Measurements from ENCODE around the gene UBQLN4. TPM values are rescaled to one million over a fixed set of nuclear protein-coding genes. Genes with fewer than 3 reads are reported as not detected.

Gene UBQLN4
- total RNA-seq, 2 experiments from 2014 or later, result 30.8 to 34.0 TPM

GRCh38 chr1:156067262-156067661 lies 13.7 kb upstream of the UBQLN4 start:
- Mint-ChIP-seq H3K36me3 (ENCODE audit: low read depth) (no peaks in the 10 kb centered on the region), H3K4me1 (peaks cover 16% of the 10 kb centered on the region), H3K4me3 (no peak overlapping the region), H3K9me3 (no peaks in the 10 kb centered on the region), H3K27me3 (peaks cover 2% of the 10 kb centered on the region), H3K27ac (no peak overlapping the region)
- CTCF ChIA-PET, result interaction anchor here (0.6 to 3.1 kb wide), 16 partner anchors 8 to 259 kb away, joined by 3 to 14 read pairs (median 4); partner anchors contain the start of gene KHDC4
- no peak for DNase-seq
- POLR2A ChIA-PET, result no interaction called here

GRCh38 chr1:156065871-156066270 lies 12.3 kb upstream of the UBQLN4 start:
- Mint-ChIP-seq H3K27me3 (no peaks in the 10 kb centered on the region), H3K4me1 (peaks cover 16% of the 10 kb centered on the region), H3K27ac (no peak overlapping the region), H3K36me3 (ENCODE audit: low read depth) (no peaks in the 10 kb centered on the region), H3K4me3 (no peak overlapping the region), H3K9me3 (no peaks in the 10 kb centered on the region)
- ChIA-PET POLR2A (no interaction called here), CTCF (interaction anchor here (0.5 to 3.1 kb wide), 39 partner anchors 9 to 893 kb away, joined by 3 to 14 read pairs (median 4); partner anchors contain the start of genes KHDC4, KRTCAP2 and SMG5)
- DNase-seq, result no peak

- POLR2A ChIA-PET, result no interaction called here
- Mint-ChIP-seq H3K4me1 (peaks cover 16% of the 10 kb centered on the region), H3K4me3 (no peak overlapping the region), H3K27me3 (no peaks in the 10 kb centered on the region), H3K27ac (no peak overlapping the region), H3K9me3 (no peaks in the 10 kb centered on the region), H3K36me3 (ENCODE audit: low read depth) (no peaks in the 10 kb centered on the region)
- DNase-seq, result no peak
- CTCF ChIA-PET, result interaction anchor here (0.9 to 3.1 kb wide), 12 partner anchors 13 to 76 kb away, joined by 3 to 12 read pairs (median 4); no protein-coding TSS in a partner anchor
These were observed 11.6 kb upstream of the UBQLN4 start for GRCh38 chr1:156065212-156065611.

DNA sequence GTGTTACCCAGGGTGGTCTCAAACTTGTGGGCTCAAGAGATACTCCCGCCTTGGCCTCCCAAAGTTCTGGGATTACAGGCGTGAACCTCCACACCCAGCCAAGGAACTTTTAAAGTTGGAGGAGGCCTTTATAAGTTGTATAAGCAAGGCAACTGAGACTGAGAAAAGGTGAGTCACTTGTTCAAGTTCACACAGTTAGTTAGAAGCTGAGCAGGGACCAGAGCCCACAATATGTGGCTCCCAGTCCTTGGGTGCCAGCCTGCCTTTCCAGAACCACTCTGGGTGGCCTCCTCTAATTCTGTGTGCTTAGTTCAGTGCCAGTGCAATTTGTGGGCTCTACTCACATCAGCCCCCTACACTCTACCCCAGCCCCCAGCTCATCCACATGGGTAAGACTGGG lies 11.0 kb upstream of the UBQLN4 start:
- CTCF ChIA-PET, result interaction anchor here (0.9 to 3.1 kb wide), 7 partner anchors 9 to 75 kb away, joined by 3 to 12 read pairs (median 3); no protein-coding TSS in a partner anchor
- no peaks in the 10 kb centered on the region for H3K9me3 Mint-ChIP-seq
- no peak overlapping the region for H3K27ac Mint-ChIP-seq
- no peaks in the 10 kb centered on the region for H3K36me3 Mint-ChIP-seq (ENCODE audit: low read depth)
- H3K27me3 Mint-ChIP-seq, result no peaks in the 10 kb centered on the region
- DNase-seq, result no peak
- POLR2A ChIA-PET, result no interaction called here
- no peak overlapping the region for H3K4me3 Mint-ChIP-seq
- H3K4me1 Mint-ChIP-seq, result peaks cover 16% of the 10 kb centered on the region

GRCh38 chr1:156063997-156064285 lies 10.3 kb upstream of the UBQLN4 start:
- CTCF ChIA-PET, result interaction anchor here (0.7 to 1.6 kb wide), 4 partner anchors 8 to 26 kb away, joined by 3 to 5 read pairs (median 3); no protein-coding TSS in a partner anchor
- no peak overlapping the region for H3K27ac Mint-ChIP-seq
- DNase-seq, result no peak
- H3K4me1 Mint-ChIP-seq, result peaks cover 16% of the 10 kb centered on the region
- POLR2A ChIA-PET, result no interaction called here
- no peaks in the 10 kb centered on the region for H3K9me3 Mint-ChIP-seq
- no peaks in the 10 kb centered on the region for H3K36me3 Mint-ChIP-seq (ENCODE audit: low read depth)
- no peak overlapping the region for H3K4me3 Mint-ChIP-seq
- H3K27me3 Mint-ChIP-seq, result no peaks in the 10 kb centered on the region

GRCh38 chr1:156062189-156062588 lies 8.6 kb upstream of the UBQLN4 start:
- ChIA-PET POLR2A (no interaction called here), CTCF (interaction anchor here (0.7 kb wide), 1 partner anchor 37 kb away, joined by 3 read pairs; no protein-coding TSS in a partner anchor)
- H3K27me3 Mint-ChIP-seq, result no peaks in the 10 kb centered on the region
- no peaks in the 10 kb centered on the region for H3K9me3 Mint-ChIP-seq
- no peak overlapping the region for H3K4me3 Mint-ChIP-seq
- H3K36me3 Mint-ChIP-seq (ENCODE audit: low read depth), result peaks cover 3% of the 10 kb centered on the region
- H3K4me1 Mint-ChIP-seq, result peaks cover 18% of the 10 kb centered on the region
- no peak overlapping the region for H3K27ac Mint-ChIP-seq
- no peak for DNase-seq

- peaks cover 15% of the 10 kb centered on the region for H3K4me1 Mint-ChIP-seq
- CTCF ChIA-PET, result interaction anchor here (0.5 kb wide), 1 partner anchor 1441 kb away, joined by 3 read pairs; no protein-coding TSS in a partner anchor
- H3K4me3 Mint-ChIP-seq, result no peak within 1 kb of the TSS
- no peaks in the 10 kb centered on the region for H3K9me3 Mint-ChIP-seq
- POLR2A ChIA-PET, result no interaction called here
- peak within 1 kb of the TSS; percentile 76 for H3K27ac Mint-ChIP-seq
- DNase-seq, result no peak
- H3K27me3 Mint-ChIP-seq, result no peaks in the 10 kb centered on the region
- H3K36me3 Mint-ChIP-seq (ENCODE audit: low read depth), result peaks cover 9% of the 10 kb centered on the region
These were observed 7.5 kb upstream of the UBQLN4 start, which contains the start of gene RAB25 for GRCh38 chr1:156060937-156061636. TSS of gene RAB25 (plus strand) at chr1:156061160. CDS start at chr1:156061401, 241 bp downstream.

- Mint-ChIP-seq H3K9me3 (no peaks in the 10 kb centered on the region), H3K27ac (no peak overlapping the region), H3K4me3 (no peak overlapping the region), H3K4me1 (peaks cover 27% of the 10 kb centered on the region), H3K27me3 (no peaks in the 10 kb centered on the region), H3K36me3 (ENCODE audit: low read depth) (peaks cover 9% of the 10 kb centered on the region)
- ChIA-PET POLR2A (no interaction called here), CTCF (interaction anchor here (0.8 to 1.3 kb wide), 2 partner anchors 8 to 10 kb away, joined by 3 to 6 read pairs; no protein-coding TSS in a partner anchor)
- DNase-seq, result no peak
These were observed 2.8 kb upstream of the UBQLN4 start for GRCh38 chr1:156056326-156056849.

DNA sequence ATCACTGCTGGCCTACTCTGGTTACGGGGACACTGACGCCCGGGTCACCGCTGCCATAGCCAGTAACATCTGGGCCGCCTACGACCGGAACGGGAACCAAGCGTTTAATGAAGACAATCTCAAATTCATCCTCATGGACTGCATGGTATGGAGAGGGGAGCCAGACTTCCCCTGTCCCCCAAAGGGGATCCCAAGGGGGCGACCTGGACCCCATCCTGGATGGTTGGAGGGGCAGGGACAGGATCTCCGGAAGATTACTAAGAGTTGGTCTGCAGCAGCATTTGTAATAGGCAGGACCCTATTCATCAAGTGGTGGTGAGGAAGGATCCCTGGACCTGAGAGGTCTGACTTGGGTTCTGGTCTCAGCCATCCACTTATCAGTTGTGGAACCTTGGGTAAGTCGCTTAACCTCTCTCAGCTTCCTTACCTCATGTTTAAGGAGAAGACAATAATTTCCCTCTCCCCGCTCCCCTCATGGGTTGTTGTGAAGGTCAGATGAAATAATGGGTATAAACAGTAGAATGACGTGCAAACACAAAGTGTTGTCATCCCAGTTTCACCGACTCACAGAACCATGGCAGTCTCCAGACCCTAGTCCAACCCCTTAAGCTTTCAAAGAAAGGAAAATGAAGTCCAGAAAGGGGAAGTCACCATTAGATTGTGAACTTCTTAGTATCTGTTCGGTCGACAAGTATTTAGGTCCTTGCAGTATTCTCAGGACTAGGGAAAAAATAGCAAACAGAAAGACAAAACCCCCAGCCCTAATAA lies 1.9 kb upstream of the UBQLN4 start:
- DNase-seq, result no peak
- H3K9me3 Mint-ChIP-seq, result no peaks in the 10 kb centered on the region
- no peaks in the 10 kb centered on the region for H3K27me3 Mint-ChIP-seq
- H3K36me3 Mint-ChIP-seq (ENCODE audit: low read depth), result peaks cover 9% of the 10 kb centered on the region
- CTCF ChIA-PET, result interaction anchor here (0.8 kb wide), 1 partner anchor 9 kb away, joined by 3 read pairs; no protein-coding TSS in a partner anchor
- peaks cover 27% of the 10 kb centered on the region for H3K4me1 Mint-ChIP-seq
- POLR2A ChIA-PET, result no interaction called here
- H3K4me3 Mint-ChIP-seq, result peak overlapping the region; percentile 81
- peak overlapping the region; percentile 89 for H3K27ac Mint-ChIP-seq

GRCh38 chr1:156054500-156055280 lies 1.1 kb upstream of the UBQLN4 start, which contains the start of gene LAMTOR2:
TSS of gene LAMTOR2 (plus strand) at chr1:156054782. CDS start at chr1:156054890, 108 bp downstream.
- DNase-seq, result peak; percentile 98
- H3K9me3 Mint-ChIP-seq, result no peaks in the 10 kb centered on the region
- H3K4me1 Mint-ChIP-seq, result peaks cover 27% of the 10 kb centered on the region
- POLR2A ChIA-PET, result no interaction called here
- H3K27ac Mint-ChIP-seq, result peak within 1 kb of the TSS; percentile 89
- CTCF ChIA-PET, result interaction anchor here (0.5 to 1.5 kb wide), 4 partner anchors 29 to 244 kb away, joined by 3 to 6 read pairs (median 4); no protein-coding TSS in a partner anchor
- H3K4me3 Mint-ChIP-seq, result peak within 1 kb of the TSS; percentile 88
- peaks cover 10% of the 10 kb centered on the region for H3K36me3 Mint-ChIP-seq (ENCODE audit: low read depth)
- H3K27me3 Mint-ChIP-seq, result no peaks in the 10 kb centered on the region

GRCh38 chr1:156052862-156053767 lies 483 bp downstream of the UBQLN4 start:
- DNase-seq, result peak; percentile 75
- ChIA-PET POLR2A (interaction anchor here (0.6 kb wide), 1 partner anchor 45 kb away, joined by 3 read pairs; no protein-coding TSS in a partner anchor), CTCF (interaction anchor here (0.6 to 2.7 kb wide), 7 partner anchors 12 to 152 kb away, joined by 3 to 11 read pairs (median 4); no protein-coding TSS in a partner anchor)
- H3K9me3 Mint-ChIP-seq, result no peaks in the 10 kb centered on the region
- H3K27ac Mint-ChIP-seq, result peak overlapping the region; percentile 89
- H3K27me3 Mint-ChIP-seq, result no peaks in the 10 kb centered on the region
- peak overlapping the region; percentile 88 for H3K4me3 Mint-ChIP-seq
- peaks cover 16% of the 10 kb centered on the region for H3K36me3 Mint-ChIP-seq (ENCODE audit: low read depth)
- peaks cover 27% of the 10 kb centered on the region for H3K4me1 Mint-ChIP-seq
